NCI-H1694 (cell line): ENCODE measurements around the gene CABP4.
"Not testable (repeated sequence)": the region's sequence is repeated elsewhere in the genome, so short reads cannot be mapped to it uniquely, and the experiment has no call there.

Experiments
- DNase-seq: peaks from one replicate; lab custom pipeline; 2025; lab: John Stamatoyannopoulos, UW

The CABP4 gene

DNA sequence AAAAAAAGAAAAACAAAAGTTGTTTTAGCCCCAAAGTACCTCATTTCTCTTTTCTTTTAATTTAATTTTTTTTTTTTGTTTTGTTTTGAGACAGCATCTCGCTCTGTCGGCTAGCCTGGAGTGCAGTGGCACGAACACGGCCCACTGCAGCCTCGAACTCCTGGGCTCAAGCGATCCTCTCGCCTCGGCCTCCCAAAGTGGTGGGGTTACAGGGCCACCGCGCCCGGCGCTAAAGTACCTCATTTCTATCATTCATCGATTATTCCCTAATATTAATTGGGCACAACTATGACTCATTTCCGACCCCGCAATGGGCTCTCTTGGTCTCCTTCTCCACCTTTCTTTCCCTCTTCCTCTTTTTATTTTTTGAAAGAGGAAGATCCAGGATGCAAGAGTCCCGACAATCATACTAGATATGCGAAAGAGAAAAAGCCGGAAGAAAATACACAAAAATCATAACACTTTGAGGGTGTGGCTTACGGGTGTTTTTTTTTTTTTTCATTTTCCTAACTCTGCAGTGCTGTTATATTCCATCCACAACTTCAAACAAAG lies 27.2 kb downstream of the CABP4 start:
- DNase-seq = no peak

GRCh38 chr11:67482827-67483798 lies 28.0 kb downstream of the CABP4 start, which contains the start of gene AIP:
AIP (plus strand) TSS chr11:67483026; CDS start chr11:67483159, 133 bp downstream.
- DNase-seq = peak; percentile 90

- DNase-seq = no peak
Observed at GRCh38 chr11:67483831-67484665, 28.9 kb downstream of the CABP4 start.

DNA sequence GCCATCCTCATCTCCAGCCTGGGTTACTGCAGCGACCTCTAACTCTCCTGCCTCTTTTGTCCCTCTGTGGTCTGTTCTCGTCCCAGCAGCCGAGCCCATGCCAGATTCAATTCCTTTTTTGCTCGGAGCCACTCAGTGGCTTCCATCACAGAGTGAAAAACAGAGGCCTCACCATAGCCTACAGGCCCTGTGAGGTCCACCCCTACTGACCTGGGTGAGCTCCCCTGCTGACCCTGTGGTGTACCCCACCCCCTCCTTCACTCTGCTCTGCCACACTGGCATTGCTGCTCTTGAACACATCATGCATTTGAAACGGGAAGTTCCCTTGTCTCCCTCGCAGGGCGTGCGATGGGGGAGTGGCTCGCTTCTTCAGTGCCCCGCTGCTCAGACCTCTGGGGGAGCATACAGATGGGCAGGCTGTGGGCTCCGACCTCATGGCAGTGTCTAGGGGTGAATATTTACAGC lies 29.7 kb downstream of the CABP4 start:
- no peak for DNase-seq

DNA sequence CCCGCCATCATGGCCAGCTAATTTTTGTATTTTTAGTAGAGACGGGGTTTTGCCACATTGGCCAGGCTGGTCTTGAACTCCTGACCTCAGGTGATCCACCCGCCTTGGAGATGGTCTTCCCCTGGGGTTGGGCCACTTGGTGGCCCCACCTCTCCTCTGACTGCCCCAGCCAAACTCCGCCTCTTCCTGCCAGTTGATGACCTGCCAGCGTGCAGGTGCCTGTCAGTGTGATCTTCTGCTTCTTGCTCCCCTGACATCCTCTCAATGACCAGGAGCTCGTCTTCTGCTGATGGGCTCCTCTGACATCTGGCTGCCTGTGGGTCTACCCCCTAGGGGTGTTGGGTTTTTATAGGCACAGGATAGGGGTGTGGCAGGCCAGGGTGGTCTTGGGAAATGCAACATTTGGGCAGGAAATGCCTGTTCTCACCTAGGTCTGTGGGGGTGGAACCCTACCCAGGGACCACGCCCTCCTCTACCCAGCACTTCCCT lies 30.8 kb downstream of the CABP4 start:
- DNase-seq = not testable (repeated sequence)

DNA sequence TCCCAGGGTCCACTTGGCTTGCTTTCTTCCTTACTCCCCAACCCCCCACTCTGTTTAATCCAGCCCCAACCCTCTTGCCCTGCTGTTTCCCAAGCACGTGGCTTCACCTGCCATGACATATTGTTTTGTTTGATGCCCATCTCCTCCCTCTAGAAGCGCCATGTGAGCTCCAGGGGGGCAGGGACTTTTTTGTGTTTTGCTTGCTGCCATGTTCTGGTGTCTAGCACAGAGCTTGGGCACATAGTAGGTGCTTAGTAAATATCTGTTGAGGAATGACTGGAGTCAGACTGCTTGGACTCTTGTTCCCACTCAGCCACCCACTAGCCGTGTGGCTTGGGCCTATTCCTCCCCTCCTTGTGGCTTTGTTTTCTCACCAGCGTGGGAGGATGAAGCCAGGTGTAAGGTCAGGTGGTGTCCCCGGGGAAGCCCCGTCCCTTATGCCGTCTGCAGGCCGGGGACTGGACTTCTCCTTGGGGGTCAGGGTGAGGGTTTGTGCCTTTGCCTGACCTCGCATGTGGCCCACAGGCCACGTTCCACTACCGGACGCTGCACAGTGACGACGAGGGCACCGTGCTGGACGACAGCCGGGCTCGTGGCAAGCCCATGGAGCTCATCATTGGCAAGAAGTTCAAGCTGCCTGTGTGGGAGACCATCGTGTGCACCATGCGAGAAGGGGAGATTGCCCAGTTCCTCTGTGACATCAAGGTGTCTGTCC lies 31.5 kb downstream of the CABP4 start:
- DNase-seq = no peak

- DNase-seq = no peak
Observed at GRCh38 chr11:67489203-67489884, 34.2 kb downstream of the CABP4 start.

GRCh38 chr11:67489885-67490726 lies 35.0 kb downstream of the CABP4 start:
- no peak for DNase-seq

DNA sequence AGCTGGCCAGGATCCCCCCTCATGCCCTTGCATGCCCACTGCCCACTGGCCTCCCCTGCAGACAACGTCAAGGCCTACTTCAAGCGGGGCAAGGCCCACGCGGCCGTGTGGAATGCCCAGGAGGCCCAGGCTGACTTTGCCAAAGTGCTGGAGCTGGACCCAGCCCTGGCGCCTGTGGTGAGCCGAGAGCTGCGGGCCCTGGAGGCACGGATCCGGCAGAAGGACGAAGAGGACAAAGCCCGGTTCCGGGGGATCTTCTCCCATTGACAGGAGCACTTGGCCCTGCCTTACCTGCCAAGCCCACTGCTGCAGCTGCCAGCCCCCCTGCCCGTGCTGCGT lies 35.5 kb downstream of the CABP4 start:
- DNase-seq = no peak

- no peak for DNase-seq
Observed at GRCh38 chr11:67491276-67492068, 36.3 kb downstream of the CABP4 start.

GRCh38 chr11:67492069-67492727 lies 37.0 kb downstream of the CABP4 start:
- DNase-seq = no peak

DNA sequence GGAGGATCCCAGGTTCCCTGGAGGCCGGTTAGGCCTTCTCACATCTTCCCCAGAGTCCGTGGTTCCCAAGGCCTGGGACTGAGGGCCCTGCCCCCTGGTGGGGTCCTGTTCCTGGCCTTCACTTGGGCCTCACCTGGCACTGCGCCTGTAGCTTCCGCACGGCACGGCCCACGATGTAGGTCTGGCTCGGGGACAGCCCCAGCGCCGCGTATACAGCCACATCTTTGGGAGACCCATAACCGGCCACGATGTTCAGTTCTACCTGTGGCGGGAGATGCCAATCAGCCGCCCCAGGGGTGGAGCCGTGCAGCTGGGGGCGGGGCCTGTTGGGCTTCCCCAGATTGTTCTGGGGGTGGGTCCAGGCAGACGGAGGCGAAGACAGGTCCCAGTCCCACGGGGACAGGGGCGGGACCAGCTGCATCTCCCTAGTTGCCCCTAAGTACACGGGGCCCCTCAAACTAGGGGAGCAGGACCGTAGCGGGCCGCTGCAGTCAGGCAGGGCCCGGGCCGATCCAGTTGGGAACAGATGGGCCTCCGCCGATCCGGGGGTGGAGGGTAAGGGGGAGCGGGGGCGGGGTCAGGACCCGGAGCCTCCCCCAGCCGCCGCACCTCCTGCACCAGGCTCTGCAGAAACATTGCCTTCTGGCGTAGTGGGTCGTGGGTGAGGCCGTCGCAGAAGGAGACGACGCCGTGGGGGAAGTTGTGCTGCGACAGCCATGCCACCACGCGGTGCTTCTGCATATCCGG lies 37.8 kb downstream of the CABP4 start:
- DNase-seq = no peak

- no peak for DNase-seq
Observed at GRCh38 chr11:67493548-67494370, 38.6 kb downstream of the CABP4 start.

DNA sequence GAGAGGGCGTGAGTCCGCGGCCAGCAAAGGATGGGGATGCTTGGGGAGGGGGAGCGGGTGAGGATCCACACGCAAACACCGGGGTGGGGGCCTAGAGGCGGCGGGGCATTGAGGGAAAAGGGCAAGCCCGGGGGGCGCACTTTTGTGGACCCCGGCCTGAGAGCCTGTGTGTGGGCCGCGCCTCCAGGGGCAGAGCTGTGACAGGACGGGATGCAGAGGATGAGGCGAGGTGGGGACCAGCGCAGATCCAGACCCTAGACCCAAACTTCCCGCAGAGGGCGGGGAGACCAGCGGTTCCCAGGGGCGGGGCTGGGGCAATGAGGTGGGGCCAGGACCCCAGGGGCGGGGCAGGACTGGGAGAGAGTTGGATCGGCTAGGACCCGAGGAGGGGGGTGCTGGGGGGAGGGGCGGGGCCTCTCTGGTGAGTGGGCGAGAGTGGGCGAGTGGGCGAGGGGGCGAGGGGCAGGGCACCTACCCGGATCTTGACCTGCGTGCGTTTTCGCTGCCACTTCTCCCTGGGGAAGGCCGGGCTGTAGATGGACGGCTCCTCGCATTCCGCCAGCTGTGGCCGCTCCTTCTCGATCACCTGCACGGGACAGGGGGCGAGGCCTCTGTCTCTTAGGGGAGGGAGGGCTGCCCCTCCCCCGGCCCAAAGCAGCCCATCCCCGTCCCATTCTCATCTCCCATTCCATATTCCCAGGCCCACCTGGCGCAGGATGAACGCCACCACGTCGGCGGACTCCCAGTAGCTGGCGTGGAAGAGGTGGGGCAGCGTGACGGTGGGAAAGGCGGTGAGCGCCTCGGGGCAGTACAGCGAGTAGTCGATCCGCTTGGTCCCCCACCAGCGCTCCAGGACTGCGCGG lies 39.4 kb downstream of the CABP4 start:
- no peak for DNase-seq

- DNase-seq = no peak
Observed at GRCh38 chr11:67495234-67496005, 40.3 kb downstream of the CABP4 start.
